Choroid plexus epithelial cell (primary cell): ENCODE results near the gene ACSL3.
"Not testable (repeated sequence)": the region's sequence is repeated elsewhere in the genome, so short reads cannot be mapped to it uniquely, and the experiment has no call there.

Experiments
- DNase-seq: peaks from one replicate; pipeline ENCODE4 v3.0.0-alpha.2; 2010; ENCODE audit warnings: low read depth
- H3K4me3 ChIP-seq: 2 replicates; pipeline ENCODE4 v1.5.1; 2011; ENCODE audit warnings: low read depth, mild to moderate bottlenecking, control low read depth, low read length, moderate library complexity
- TF ChIP-seq, protein P1 (sequence below): conservative IDR thresholded peaks from 2 replicates; pipeline ENCODE4 v1.5.1; 2011; ENCODE audit warnings: low read depth, mild to moderate bottlenecking, control low read depth, inconsistent platforms, low read length, moderate library complexity

Gene ACSL3

DNA sequence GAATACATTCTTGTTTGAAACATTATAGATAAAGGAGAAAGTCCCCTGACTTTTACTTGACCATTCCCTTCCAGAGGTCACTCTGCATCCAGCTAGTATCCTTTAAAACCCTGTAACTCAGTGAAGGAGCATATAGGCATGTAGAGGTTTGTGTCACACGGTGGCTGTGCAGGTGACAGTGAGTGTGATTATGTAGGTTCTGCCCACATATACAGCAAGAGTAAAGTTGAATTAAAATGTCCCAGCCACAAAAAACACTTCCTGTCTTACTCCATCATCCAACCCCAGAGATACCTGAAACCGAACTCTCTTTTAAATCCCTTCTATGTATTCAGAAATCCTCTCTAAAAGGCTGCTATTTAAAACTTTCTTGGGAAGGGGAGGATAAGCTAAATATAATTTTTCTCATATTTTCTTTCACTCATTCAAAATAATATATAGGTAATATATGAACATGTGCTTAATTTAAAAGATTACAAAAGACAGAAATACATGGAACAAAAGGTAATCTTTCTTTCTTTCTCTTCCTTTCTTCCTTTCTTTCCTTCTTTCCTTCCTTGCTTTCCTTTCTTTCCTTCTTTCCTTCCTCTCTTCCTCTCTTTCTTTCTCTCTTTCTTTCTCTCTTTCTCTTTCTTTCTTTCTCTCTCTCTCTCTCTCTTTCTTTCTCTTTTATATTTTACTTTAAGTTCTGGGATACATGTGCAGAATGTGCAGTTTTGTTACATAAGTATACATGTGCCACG lies 20.6 kb upstream of the ACSL3 start:
- no peak for DNase-seq
- TF ChIP-seq, protein P1, sequence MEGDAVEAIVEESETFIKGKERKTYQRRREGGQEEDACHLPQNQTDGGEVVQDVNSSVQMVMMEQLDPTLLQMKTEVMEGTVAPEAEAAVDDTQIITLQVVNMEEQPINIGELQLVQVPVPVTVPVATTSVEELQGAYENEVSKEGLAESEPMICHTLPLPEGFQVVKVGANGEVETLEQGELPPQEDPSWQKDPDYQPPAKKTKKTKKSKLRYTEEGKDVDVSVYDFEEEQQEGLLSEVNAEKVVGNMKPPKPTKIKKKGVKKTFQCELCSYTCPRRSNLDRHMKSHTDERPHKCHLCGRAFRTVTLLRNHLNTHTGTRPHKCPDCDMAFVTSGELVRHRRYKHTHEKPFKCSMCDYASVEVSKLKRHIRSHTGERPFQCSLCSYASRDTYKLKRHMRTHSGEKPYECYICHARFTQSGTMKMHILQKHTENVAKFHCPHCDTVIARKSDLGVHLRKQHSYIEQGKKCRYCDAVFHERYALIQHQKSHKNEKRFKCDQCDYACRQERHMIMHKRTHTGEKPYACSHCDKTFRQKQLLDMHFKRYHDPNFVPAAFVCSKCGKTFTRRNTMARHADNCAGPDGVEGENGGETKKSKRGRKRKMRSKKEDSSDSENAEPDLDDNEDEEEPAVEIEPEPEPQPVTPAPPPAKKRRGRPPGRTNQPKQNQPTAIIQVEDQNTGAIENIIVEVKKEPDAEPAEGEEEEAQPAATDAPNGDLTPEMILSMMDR, result no peak
- H3K4me3 ChIP-seq, result no peak overlapping the region

DNA sequence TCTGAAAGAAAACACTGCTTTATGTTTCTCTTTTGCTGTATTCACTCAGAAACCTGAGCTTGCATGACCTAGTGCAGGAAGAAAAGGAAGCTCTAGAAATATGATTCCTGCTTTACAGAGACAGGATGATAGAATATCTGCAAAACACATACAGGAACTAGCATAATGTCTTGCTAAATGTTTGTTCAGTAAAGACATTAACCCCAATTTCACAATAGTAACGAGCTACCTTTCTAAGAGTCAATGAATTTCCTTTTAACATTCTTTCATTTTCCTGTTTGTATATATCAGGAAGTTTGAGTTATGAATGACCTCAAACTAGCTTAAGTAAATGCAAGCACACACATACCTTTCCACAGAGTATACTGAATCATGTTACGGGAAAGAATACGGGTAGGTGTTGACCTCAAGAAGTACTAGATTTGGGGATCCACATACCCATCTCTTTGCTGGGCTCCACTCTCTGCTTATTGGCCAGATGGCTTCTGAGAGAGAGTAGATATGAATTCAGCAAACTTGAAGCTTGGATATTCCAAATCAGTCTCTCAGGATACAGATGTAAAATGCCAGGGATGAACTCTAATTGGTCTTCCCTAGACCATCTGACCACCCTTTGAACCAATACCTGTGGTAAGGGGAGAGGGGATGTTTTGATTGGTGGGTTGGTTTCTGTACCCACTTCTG lies 18.2 kb upstream of the ACSL3 start:
- TF ChIP-seq, protein P1, result no peak
- peak overlapping the region; percentile 12 for H3K4me3 ChIP-seq
- peak; percentile 81 for DNase-seq

DNA sequence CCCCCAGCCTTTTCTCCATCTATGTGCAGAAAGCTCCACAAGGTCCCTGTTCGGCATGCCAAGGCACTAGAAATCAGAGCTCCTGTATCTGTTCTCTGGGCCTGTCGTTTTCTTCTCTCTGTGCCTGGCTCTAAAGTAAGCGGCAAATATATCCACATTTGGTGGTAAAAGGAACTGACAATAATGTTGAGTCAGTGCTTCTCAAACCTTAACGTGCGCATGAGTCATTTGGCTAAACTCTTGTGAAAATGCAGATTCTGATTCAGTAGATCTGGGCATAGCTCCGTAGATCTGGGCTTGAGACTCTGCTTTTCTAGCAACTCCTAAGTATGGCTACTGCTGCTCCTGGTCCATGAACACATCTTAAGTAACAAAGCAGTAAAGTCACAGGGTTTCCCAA lies 16.5 kb upstream of the ACSL3 start:
- TF ChIP-seq, protein P1, result no peak
- no peak overlapping the region for H3K4me3 ChIP-seq
- peak; percentile 90 for DNase-seq

DNA sequence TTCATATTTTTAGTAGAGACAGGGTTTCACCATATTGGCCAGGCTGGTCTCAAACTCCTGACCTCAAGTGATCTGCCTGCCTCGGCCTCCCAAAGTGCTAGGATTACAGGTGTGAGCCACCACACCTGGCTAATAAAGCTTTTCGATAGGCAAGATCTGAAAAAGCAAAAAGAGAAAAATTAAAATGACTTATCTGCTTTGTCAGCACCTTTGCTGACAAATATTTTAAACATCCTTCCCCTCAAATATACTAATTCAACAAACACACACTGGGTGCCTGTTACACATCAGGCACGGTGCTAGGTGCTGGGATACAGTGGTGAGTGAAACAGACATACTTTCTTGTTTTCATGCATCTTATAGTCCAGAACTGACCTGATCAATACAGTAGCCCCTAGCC lies 15.5 kb upstream of the ACSL3 start:
- DNase-seq, H3K4me3 ChIP-seq: not testable (repeated sequence)

DNA sequence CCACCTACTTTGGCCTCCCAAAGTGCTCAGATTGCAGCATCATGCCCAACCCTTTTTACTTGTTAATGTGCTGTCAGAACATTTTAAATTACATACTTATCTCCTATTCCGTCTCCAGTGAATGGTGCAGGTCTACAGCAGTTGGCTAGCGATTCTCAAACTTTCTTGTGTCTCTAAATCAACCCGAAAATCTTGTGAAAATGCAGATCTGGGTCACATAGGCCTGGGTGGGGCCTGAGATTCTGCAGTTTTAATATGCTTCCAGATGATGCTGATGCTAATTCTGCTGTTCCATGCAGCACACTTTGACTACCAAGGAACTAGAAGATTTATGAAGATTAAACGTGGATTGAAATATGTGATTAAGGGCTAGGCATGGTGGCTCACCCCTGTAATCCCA lies 14.8 kb upstream of the ACSL3 start:
- H3K4me3 ChIP-seq, result no peak overlapping the region
- no peak for DNase-seq
- TF ChIP-seq, protein P1, result no peak

DNA sequence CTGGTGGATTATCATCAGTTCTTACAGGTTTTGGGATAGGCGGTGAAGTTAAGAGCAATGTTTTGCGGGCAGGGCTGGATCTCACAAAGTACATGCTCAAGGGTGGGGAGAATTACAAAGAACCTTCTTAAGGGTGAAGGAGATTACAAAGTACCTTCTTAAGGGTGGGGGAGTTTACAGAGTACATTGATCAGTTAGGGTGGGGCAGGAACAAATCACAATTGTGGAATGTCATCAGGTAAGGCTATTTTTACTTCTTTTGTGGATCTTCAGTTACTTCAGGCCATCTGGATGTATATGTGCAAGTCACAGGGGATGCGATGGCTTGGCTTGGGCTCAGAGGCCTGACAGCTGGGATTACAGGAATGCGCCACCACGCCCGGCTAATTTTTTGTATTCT lies 12.8 kb upstream of the ACSL3 start:
- not testable (repeated sequence) for DNase-seq, H3K4me3 ChIP-seq

DNA sequence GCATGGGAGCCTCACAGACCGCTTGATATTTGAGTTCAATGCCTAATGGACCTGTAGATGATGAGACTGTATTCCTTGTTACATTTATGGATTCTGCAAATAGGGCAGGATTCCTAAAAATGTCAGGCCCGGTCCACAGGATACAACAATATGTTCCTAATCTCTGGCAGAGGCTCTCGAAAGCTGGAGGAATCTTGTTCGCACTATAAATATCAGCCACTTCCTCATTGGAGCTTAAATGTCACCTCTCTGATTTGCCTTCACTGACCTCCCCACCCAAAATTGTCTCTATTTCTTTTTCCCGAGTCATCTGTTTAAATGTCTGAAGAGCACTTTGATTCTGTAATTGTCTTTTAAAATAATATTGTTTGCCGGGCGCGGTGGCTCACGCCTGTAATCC lies 12.0 kb upstream of the ACSL3 start:
- no peak for DNase-seq
- TF ChIP-seq, protein P1, result no peak
- H3K4me3 ChIP-seq, result no peak overlapping the region
